Erythroblast (primary cell): ENCODE measurements around the gene ATP2B3.

Experiments
- GATA1 ChIP-seq: IDR thresholded peaks from 2 replicates; pipeline ENCODE4 v1.6.1; 2011; ENCODE audit warnings: low read depth, mild to moderate bottlenecking, control low read depth, low read length, moderate library complexity
- POLR2A ChIP-seq: IDR thresholded peaks from 2 replicates; pipeline ENCODE4 v1.6.1; 2011; ENCODE audit warnings: mild to moderate bottlenecking, low read length

- TF ChIP-seq POLR2A (no peak), GATA1 (no peak)
Observed at GRCh38 chrX:153573984-153574383, 56.5 kb downstream of the ATP2B3 start.
